M059J (cell line): Measurements from ENCODE around the gene ENDOV. TPM values are rescaled to one million over a fixed set of nuclear protein-coding genes. Genes with fewer than 3 reads are reported as not detected.

Source experiments
- DNase-seq: peaks from one replicate; pipeline ENCODE4 v3.0.0-alpha.2; 2012; ENCODE audit warnings: low read depth
- total RNA-seq: library from RNA; depleted of rRNA; stranded (reverse); fragments of >200 nt; shearing (Covaris generic); gene quantifications from 2 replicates; pipeline ENCODE4 v1.2.3, GENCODE V29; 2014

The ENDOV gene
- total RNA-seq, 1 experiment from 2014 or later, result 18.8 TPM

- no peak for DNase-seq
Measured at GRCh38 chr17:80415626-80416137, 715 bp downstream of the ENDOV start.

- DNase-seq, result no peak
Measured at GRCh38 chr17:80416260-80416939, 1.4 kb downstream of the ENDOV start.

DNA sequence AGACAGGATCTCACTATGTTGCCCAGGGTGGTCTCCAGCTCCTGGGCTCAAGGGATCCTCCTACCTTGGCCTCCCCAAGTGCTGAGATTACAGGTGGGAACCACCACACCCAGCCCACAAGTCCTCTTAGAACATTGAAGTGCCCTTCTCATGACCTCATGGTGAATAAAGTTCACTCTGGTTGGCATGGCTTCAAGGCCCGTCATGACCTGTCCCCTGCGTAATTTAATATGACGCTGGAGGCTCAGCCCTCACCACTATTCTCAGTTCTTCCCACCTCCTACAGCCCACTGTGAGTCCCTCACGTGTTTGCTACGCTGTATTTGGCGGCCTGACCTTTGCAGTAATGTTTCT lies 1.9 kb downstream of the ENDOV start:
- DNase-seq, result no peak

GRCh38 chr17:80418589-80418988 lies 3.6 kb downstream of the ENDOV start:
- no peak for DNase-seq

GRCh38 chr17:80419255-80419654 lies 4.3 kb downstream of the ENDOV start:
- no peak for DNase-seq

DNA sequence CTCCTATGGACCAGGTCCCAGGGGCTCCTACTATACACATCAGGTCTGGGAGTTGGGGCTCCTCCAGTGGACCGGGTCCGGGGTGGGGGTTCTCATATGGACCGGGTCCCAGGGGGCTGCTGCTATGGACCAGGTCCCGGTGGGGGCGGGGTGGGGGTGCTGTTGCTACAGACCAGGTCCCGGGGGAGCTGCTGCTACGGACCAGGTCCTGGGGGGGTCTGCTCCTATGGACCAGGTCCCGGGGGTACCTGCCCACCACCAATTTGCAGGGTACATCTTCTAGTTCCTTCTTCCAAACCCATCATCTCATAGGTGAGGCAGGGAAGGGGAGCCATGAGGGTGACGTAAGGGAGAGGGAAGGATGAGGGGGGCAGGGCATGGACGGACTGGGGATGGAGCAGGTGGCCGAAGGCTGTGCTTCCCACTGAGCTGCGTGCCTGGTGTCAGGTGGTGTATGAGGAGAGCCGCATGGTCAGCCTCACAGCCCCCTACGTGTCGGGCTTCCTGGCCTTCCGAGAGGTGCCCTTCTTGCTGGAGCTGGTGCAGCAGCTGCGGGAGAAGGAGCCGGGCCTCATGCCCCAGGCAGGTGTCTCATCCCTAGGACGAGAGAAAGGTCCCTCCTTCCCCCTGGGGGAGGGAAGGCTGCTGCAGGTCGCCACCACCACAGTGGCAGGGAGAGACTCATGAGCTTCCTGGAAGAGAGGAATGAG lies 6.6 kb downstream of the ENDOV start:
- no peak for DNase-seq

DNA sequence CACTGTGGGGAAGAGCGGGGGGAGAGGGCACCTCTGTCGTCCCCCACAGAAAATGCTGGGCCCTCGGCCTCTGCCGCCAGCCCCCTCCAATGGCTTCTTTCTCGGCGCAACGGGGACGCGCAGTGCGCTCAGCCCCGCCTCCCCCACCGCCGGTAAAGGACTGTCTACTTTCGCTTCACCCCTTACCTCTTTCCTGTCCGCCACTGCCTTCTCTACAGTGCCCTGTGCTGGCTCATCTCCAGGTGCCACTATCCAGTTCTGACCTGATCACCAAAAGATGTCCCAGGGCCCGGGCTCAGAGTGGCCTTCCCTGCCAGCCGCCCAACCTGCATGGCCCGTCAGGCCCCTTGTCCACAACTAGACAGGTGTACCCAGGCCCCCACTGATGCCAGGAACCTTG lies 7.3 kb downstream of the ENDOV start:
- no peak for DNase-seq

- no peak for DNase-seq
Measured at GRCh38 chr17:80422981-80423380, 8.0 kb downstream of the ENDOV start.

- DNase-seq, result no peak
Measured at GRCh38 chr17:80423536-80424225, 8.7 kb downstream of the ENDOV start.

- DNase-seq, result no peak
Measured at GRCh38 chr17:80424261-80424660, 9.3 kb downstream of the ENDOV start.

DNA sequence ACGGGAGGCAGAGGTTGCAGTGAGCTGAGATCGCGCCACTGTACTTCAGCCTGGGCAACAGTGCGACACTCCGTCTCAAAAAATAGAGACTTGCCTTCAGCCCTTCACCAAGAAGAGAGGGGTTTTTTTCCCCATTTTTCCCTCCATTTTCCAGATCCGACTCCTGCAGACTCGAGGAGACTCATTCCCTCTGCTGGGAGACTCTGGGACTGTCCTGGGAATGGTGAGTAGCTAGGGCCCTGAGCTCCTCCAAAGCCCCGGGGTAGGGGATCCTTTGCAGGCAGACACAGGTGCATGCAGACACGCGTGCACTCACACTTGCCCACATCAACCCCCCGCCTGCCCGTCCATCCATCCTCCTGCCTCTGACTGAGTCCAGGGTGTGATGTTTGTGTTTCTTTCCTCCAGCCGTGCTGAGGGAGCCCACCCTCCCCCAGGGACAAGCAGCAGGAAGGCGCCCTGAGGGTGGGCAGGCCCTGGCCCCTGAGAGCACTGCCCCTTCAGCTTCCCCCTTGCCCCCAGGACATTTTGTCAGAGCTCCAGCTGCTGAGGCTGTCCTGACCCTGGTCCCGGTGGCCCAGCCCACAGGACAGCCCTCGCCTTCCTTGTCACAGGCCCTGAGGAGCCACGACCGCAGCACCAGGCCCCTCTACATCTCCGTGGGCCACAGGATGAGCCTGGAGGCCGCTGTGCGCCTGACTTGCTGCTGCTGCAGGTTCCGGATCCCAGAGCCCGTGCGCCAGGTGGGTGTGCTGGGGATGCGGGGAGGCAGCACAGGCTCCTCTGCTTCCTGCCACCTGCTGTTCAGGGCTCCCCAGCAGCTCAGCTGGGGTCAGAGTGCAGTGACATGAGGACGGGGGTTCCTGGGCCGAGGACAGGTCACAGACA lies 10.2 kb downstream of the ENDOV start:
- DNase-seq, result no peak

DNA sequence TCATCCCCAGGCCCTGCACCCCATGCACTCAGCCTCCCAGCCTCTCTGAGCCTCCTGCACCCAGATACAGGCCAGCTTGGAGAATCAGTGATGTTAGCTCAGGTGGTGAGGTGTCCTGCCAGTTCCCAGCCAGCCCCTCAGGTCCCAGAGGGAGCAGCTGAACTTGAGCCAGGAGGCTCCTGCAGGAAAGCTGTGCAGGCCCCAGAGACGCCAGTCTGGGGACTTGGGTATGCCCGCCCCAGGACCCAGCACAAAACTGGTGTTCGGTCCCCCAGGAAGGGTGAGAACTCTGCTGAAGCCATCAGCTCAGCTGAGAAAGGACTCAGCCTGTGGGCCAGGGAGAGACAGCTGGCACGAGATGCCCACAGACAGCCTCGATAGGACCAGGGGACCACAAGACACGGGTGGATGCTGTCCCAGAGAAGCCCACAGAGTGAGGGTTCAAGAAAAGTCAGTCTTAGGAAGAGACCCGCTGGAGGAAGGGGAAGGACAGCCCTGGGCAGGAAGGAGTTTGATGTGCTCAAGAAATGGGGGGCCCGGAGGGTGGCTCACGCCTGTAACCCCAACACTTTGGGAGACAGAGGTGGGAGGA lies 11.0 kb downstream of the ENDOV start:
- DNase-seq, result no peak

GRCh38 chr17:80426671-80427326 lies 11.8 kb downstream of the ENDOV start:
- DNase-seq, result peak; percentile 49

GRCh38 chr17:80427366-80428282 lies 12.7 kb downstream of the ENDOV start:
- DNase-seq, result no peak

GRCh38 chr17:80428363-80428762 lies 13.4 kb downstream of the ENDOV start:
- no peak for DNase-seq

DNA sequence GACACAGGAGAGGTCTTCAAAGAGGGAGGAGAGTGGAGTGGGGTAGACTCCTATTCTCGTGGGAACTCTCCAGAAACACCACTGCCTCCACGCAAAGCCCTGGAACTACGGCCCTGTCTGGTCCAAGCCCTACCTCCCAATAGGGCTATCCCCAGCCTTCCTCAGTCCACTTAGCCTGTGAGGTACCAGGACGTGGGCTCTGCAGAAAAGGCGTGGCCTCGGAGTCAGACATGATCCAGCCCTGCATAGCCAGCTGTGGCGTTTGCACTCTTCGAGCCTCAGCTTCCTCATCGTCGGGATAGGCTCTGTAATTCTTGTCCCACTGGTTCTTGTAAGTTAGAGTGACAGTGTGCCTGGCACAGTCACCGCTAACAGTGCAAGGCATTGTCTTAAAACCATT lies 13.8 kb downstream of the ENDOV start:
- DNase-seq, result no peak

DNA sequence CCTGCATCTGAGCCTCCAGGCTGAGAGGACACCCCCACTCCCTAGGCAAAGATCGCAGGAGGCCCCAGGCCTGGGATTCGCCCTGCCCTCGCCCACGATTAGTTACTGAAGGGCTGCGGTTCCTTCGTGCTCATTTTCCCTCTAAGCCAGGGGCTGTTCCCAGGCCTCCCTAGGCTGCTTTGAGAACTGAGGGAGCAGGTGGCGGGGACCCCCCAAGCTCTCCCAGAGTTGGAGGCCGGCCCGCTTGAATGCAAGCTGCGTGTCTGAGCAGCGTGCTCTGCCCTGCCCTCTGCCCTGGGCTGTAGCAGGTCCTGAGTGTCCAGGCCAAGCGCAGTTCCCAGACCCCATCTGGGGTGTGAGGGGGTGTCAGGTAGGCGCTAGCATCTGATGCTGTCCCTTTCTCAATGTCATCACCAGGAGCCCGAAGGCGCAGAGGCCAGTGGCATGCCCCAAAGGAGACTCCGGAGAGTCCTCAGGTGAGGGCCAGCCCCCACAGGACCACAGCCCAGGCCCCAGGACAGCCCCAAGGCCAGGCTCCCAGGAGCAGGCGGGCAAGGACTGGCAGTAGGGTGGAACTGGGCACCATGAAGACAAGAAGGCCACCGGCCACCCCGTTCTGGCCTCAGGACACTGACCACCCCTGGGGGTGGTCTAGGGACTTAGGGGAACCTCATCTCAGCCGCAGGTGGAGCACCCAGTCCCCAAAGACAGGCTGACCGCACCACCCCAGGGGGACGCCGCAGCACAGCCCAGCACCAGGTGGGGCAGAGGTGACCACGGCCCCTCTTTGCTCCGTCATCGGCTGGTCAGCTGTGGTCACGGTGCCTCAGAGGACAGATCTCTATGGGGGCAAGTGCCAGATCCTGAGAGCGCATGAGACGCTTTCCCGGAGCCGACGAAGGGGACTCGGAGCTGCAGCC lies 14.6 kb downstream of the ENDOV start:
- DNase-seq, result no peak

DNA sequence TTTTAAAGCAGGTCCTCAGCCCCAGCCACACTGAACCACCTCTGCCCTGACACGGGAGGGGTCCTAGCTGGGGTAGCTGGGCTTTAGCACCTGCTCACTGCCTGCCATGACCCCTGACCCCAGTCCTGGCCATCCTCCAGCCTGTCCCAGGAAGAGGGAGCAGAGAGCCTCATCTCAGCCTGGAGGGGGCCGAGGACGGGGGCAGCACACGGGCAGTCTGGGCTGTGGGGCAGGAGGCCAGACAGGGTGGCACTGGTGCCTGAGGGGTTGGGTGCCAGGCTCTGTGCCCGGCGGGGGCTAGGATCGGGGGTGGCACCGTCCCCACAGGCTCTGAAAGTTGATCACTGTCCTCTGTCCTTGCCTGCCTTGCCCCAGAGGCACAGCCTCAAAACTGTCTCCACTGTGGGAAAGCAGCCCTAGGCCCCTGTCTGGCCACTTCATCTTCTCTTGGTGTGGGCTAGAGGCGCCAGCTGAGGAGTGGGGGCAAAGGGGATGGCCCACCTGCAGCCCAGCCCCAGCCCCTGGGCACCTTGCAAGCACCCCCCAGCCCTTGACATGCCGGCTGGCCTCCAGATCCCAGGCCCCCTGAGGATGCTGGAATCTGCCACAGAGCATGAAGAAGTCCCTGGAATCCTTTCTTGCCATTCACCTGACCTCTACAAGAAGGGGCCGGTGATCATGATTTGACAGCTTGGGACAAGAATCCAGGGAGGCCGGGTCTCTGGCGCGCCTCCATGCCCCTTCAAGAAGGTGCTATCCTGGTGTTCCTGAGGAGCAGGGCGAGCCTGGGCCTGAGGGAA lies 15.7 kb downstream of the ENDOV start:
- DNase-seq, result no peak
